ENCODE data around the gene ACOXL.

Gene ACOXL

GRCh38 chr2:110878150-110878549 lies 145.8 kb downstream of the ACOXL start:
- DNase-seq, result no peak

GRCh38 chr2:110881908-110882307 lies 149.5 kb downstream of the ACOXL start:
- DNase-seq, result no peak

- DNase-seq, result no peak
These were observed 151.0 kb downstream of the ACOXL start for GRCh38 chr2:110883406-110883805.

GRCh38 chr2:110885256-110885655 lies 152.9 kb downstream of the ACOXL start:
- DNase-seq, result no peak

- no peak for DNase-seq
These were observed 154.6 kb downstream of the ACOXL start for GRCh38 chr2:110886826-110887573.

- no peak for DNase-seq
These were observed 156.0 kb downstream of the ACOXL start for GRCh38 chr2:110888411-110888810.

- DNase-seq, result no peak
These were observed 159.3 kb downstream of the ACOXL start for GRCh38 chr2:110891626-110892025.

GRCh38 chr2:110896226-110896625 lies 163.9 kb downstream of the ACOXL start:
- DNase-seq, result no peak

GRCh38 chr2:110897966-110898365 lies 165.6 kb downstream of the ACOXL start:
- DNase-seq, result no peak

GRCh38 chr2:110900191-110900590 lies 167.8 kb downstream of the ACOXL start:
- DNase-seq, result no peak

- DNase-seq, result no peak
These were observed 171.2 kb downstream of the ACOXL start for GRCh38 chr2:110903548-110903947.

- DNase-seq, result no peak
These were observed 171.9 kb downstream of the ACOXL start for GRCh38 chr2:110904116-110904778.

GRCh38 chr2:110904779-110905148 lies 172.4 kb downstream of the ACOXL start:
- DNase-seq, result no peak

GRCh38 chr2:110905217-110905616 lies 172.8 kb downstream of the ACOXL start:
- DNase-seq, result no peak

- DNase-seq, result no peak
These were observed 174.4 kb downstream of the ACOXL start for GRCh38 chr2:110906613-110907298.

- no peak for DNase-seq
These were observed 177.1 kb downstream of the ACOXL start for GRCh38 chr2:110909501-110909900.

- DNase-seq, result no peak
These were observed 178.1 kb downstream of the ACOXL start for GRCh38 chr2:110910423-110910822.

GRCh38 chr2:110919738-110920137 lies 187.4 kb downstream of the ACOXL start:
- no peak for DNase-seq

- DNase-seq, result no peak
These were observed 193.1 kb downstream of the ACOXL start for GRCh38 chr2:110925479-110925878.

GRCh38 chr2:110927526-110927925 lies 195.2 kb downstream of the ACOXL start:
- no peak for DNase-seq

- DNase-seq, result no peak
These were observed 197.2 kb downstream of the ACOXL start for GRCh38 chr2:110929528-110929927.

- no peak for DNase-seq
These were observed 199.3 kb downstream of the ACOXL start for GRCh38 chr2:110931648-110932047.

- no peak for DNase-seq
These were observed 201.0 kb downstream of the ACOXL start for GRCh38 chr2:110933420-110933819.

GRCh38 chr2:110934948-110935347 lies 202.6 kb downstream of the ACOXL start:
- DNase-seq, result no peak
